ENCODE results near the gene CENPU.

DNA sequence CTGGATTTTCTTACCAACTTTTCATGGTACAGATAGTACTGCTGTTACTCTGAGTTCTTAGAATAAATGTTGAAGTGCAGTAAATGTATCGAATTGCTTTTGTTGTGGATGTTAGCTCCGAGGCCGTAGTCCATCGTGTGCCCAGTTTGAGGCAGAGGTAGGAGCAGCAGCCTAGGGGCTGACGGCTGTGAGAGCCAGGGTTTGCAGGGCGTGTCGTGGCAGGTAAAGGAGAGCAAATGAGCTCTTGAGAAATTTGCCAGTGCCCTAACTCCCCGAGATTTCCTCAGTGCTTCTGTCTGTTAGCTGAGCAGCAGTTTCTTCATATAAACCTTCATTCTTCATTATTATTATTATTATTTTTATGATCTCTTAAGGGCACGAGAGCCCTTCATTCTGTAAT, 62.8 kb downstream of the CENPU start:
- no peak for TF ChIP-seq MYC (IDR thresholded peaks at IDR 0.05; ENCODE audit: low read depth, low read length)
- TF ChIP-seq POLR2A (IDR thresholded peaks at IDR 0.05; ENCODE audit: extremely low read depth, insufficient read length) = no peak
- TF ChIP-seq, protein P1, sequence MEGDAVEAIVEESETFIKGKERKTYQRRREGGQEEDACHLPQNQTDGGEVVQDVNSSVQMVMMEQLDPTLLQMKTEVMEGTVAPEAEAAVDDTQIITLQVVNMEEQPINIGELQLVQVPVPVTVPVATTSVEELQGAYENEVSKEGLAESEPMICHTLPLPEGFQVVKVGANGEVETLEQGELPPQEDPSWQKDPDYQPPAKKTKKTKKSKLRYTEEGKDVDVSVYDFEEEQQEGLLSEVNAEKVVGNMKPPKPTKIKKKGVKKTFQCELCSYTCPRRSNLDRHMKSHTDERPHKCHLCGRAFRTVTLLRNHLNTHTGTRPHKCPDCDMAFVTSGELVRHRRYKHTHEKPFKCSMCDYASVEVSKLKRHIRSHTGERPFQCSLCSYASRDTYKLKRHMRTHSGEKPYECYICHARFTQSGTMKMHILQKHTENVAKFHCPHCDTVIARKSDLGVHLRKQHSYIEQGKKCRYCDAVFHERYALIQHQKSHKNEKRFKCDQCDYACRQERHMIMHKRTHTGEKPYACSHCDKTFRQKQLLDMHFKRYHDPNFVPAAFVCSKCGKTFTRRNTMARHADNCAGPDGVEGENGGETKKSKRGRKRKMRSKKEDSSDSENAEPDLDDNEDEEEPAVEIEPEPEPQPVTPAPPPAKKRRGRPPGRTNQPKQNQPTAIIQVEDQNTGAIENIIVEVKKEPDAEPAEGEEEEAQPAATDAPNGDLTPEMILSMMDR (IDR thresholded peaks at IDR 0.05; ENCODE audit: low read depth, low read length) = no peak

All from NB4 (cell line).